Ishikawa (cell line): ENCODE data around the gene SNIP1.

Source experiments
- CEBPB ChIP-seq: IDR thresholded peaks from 2 replicates; pipeline ENCODE4 v1.6.1; 2012
- CREB1 ChIP-seq: IDR thresholded peaks from 2 replicates; pipeline ENCODE4 v1.6.1; 2012; ENCODE audit warnings: low read depth
- EGR1 ChIP-seq: IDR thresholded peaks from 2 replicates; pipeline ENCODE4 v1.6.1; 2012
- EP300 ChIP-seq: IDR thresholded peaks from 2 replicates; pipeline ENCODE4 v1.6.1; 2012; ENCODE audit warnings: borderline replicate concordance
- FOXM1 ChIP-seq: IDR thresholded peaks from 2 replicates; pipeline ENCODE4 v1.6.1; 2012; ENCODE audit warnings: low read depth, borderline replicate concordance
- MAX ChIP-seq: IDR thresholded peaks from 2 replicates; pipeline ENCODE4 v1.6.1; 2012
- NFIC ChIP-seq: IDR thresholded peaks from 2 replicates; pipeline ENCODE4 v1.6.1; 2012
- RAD21 ChIP-seq: IDR thresholded peaks from 2 replicates; pipeline ENCODE4 v1.6.1; 2012; ENCODE audit warnings: low read depth
- TAF1 ChIP-seq: IDR thresholded peaks from 2 replicates; pipeline ENCODE4 v1.6.1; 2012; ENCODE audit warnings: low read depth, mild to moderate bottlenecking
- TCF12 ChIP-seq: IDR thresholded peaks from 2 replicates; pipeline ENCODE4 v1.6.1; 2012; ENCODE audit warnings: low read depth
- TEAD4 ChIP-seq: IDR thresholded peaks from 2 replicates; pipeline ENCODE4 v1.6.1; 2012
- YY1 ChIP-seq: IDR thresholded peaks from 2 replicates; pipeline ENCODE4 v1.6.1; 2012; ENCODE audit warnings: low read depth
- ZBTB7A ChIP-seq: IDR thresholded peaks from 2 replicates; pipeline ENCODE4 v1.6.1; 2012; ENCODE audit warnings: low read depth
- TF ChIP-seq, protein P1 (sequence below): IDR thresholded peaks from 2 replicates; pipeline ENCODE4 v1.6.1; 2012
- TF ChIP-seq, protein P2 (sequence below): IDR thresholded peaks from 2 replicates; pipeline ENCODE4 v1.6.1; 2012; ENCODE audit warnings: low read depth, mild to moderate bottlenecking

Gene SNIP1

GRCh38 chr1:37513795-37514349 is 40.2 kb downstream of the SNIP1 start:
- peak; percentile 33 for TF ChIP-seq EGR1
- no peak for TF ChIP-seq YY1

- TF ChIP-seq RAD21 (no peak), FOXM1 (no peak), MAX (no peak), EP300 (no peak), TAF1 (no peak), EGR1 (no peak), CREB1 (no peak), YY1 (no peak), CEBPB (no peak), TCF12 (no peak), ZBTB7A (no peak), TEAD4 (no peak), NFIC (no peak)
- TF ChIP-seq, protein P1, sequence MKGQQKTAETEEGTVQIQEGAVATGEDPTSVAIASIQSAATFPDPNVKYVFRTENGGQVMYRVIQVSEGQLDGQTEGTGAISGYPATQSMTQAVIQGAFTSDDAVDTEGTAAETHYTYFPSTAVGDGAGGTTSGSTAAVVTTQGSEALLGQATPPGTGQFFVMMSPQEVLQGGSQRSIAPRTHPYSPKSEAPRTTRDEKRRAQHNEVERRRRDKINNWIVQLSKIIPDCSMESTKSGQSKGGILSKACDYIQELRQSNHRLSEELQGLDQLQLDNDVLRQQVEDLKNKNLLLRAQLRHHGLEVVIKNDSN = no peak
- TF ChIP-seq, protein P2, sequence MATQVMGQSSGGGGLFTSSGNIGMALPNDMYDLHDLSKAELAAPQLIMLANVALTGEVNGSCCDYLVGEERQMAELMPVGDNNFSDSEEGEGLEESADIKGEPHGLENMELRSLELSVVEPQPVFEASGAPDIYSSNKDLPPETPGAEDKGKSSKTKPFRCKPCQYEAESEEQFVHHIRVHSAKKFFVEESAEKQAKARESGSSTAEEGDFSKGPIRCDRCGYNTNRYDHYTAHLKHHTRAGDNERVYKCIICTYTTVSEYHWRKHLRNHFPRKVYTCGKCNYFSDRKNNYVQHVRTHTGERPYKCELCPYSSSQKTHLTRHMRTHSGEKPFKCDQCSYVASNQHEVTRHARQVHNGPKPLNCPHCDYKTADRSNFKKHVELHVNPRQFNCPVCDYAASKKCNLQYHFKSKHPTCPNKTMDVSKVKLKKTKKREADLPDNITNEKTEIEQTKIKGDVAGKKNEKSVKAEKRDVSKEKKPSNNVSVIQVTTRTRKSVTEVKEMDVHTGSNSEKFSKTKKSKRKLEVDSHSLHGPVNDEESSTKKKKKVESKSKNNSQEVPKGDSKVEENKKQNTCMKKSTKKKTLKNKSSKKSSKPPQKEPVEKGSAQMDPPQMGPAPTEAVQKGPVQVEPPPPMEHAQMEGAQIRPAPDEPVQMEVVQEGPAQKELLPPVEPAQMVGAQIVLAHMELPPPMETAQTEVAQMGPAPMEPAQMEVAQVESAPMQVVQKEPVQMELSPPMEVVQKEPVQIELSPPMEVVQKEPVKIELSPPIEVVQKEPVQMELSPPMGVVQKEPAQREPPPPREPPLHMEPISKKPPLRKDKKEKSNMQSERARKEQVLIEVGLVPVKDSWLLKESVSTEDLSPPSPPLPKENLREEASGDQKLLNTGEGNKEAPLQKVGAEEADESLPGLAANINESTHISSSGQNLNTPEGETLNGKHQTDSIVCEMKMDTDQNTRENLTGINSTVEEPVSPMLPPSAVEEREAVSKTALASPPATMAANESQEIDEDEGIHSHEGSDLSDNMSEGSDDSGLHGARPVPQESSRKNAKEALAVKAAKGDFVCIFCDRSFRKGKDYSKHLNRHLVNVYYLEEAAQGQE = no peak
These were observed 44.9 kb downstream of the SNIP1 start for GRCh38 chr1:37509181-37509580.

DNA sequence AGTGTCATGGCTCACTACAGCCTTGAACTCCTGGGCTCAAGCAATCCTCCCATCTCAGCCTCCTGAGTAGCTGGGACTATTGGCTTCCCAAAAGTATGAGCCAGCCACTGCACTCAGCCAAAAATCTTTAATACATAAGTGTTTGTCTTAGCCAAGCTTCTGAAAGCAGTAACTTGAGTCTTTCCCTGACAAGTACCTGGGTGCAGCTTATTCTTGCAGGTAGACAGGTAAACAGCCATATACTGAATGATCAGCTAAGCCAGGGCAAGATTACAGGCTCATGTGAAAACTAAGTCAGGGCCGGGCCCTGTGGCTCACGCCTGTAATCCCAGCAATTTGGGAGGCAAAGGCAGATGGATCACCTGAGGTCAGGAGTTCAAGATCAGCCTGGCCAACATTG is 47.4 kb downstream of the SNIP1 start:
- TF ChIP-seq, protein P1 = no peak
- no peak for TF ChIP-seq CREB1
- TF ChIP-seq FOXM1 = no peak
- TF ChIP-seq RAD21 = no peak
- no peak for TF ChIP-seq TCF12
- no peak for TF ChIP-seq ZBTB7A

GRCh38 chr1:37502104-37502503 is 52.0 kb downstream of the SNIP1 start:
- TF ChIP-seq CEBPB = no peak
- no peak for TF ChIP-seq FOXM1
- no peak for TF ChIP-seq RAD21
- TF ChIP-seq, protein P2 = no peak
- TF ChIP-seq, protein P1 = no peak

- TF ChIP-seq TAF1 (no peak), NFIC (no peak), EP300 (no peak), YY1 (no peak), TCF12 (no peak), FOXM1 (no peak), CREB1 (no peak), MAX (no peak), CEBPB (no peak), EGR1 (no peak), RAD21 (no peak), TEAD4 (no peak), ZBTB7A (no peak)
- TF ChIP-seq, protein P1 = no peak
- TF ChIP-seq, protein P2 = no peak
These were observed 52.4 kb downstream of the SNIP1 start for GRCh38 chr1:37501661-37502060.
